Loucy (cell line): ENCODE data around the gene EHMT2.
"Not testable (repeated sequence)": the region's sequence is repeated elsewhere in the genome, so short reads cannot be mapped to it uniquely, and the experiment has no call there.

Experiments used
- H2AFZ ChIP-seq: fragments of 200-600 bp; sonication (generic); 2 replicates; pipeline ENCODE4 v1.6.0; 2016; ENCODE audit warnings: antibody characterized with exemption, mild to moderate bottlenecking, low read length, moderate library complexity
- H3F3A ChIP-seq: fragments of 200-600 bp; 2 replicates; pipeline ENCODE4 v1.6.0; 2016; ENCODE audit warnings: antibody characterized with exemption, low read depth, mild to moderate bottlenecking
- H3K27me3 ChIP-seq: fragments of 200-600 bp; sonication (generic); 2 replicates; pipeline ENCODE4 v1.6.1; 2014; ENCODE audit warnings: low read length, mild to moderate bottlenecking; ENCODE audit not compliant: insufficient read depth, poor library complexity, severe bottlenecking
- H3K36me3 ChIP-seq: fragments of 200-600 bp; sonication (generic); 2 replicates; pipeline ENCODE4 v1.6.1; 2016; ENCODE audit warnings: low read length; ENCODE audit not compliant: insufficient read depth
- H3K4me1 ChIP-seq: fragments of 200-600 bp; sonication (generic); 2 replicates; pipeline ENCODE4 v1.5.1; 2014; ENCODE audit warnings: low read length, mild to moderate bottlenecking; ENCODE audit not compliant: insufficient read depth, poor library complexity, severe bottlenecking
- H3K4me2 ChIP-seq: fragments of 200-600 bp; sonication (generic); 2 replicates; pipeline ENCODE4 v1.6.0; 2014; ENCODE audit warnings: antibody characterized with exemption, low read length, low read depth, mild to moderate bottlenecking; ENCODE audit not compliant: poor library complexity, severe bottlenecking
- H3K4me3 ChIP-seq: fragments of 200-600 bp; sonication (generic); 2 replicates; pipeline ENCODE4 v1.5.1; 2014; ENCODE audit warnings: low read length, mild to moderate bottlenecking, mixed read lengths; ENCODE audit not compliant: poor library complexity, severe bottlenecking
- H3K79me2 ChIP-seq: fragments of 200-600 bp; sonication (generic); 2 replicates; pipeline ENCODE4 v1.6.1; 2014; ENCODE audit warnings: low read length; ENCODE audit not compliant: insufficient read depth
- H3K9ac ChIP-seq: fragments of 200-600 bp; sonication (generic); 2 replicates; pipeline ENCODE4 v1.6.0; 2014; ENCODE audit warnings: mild to moderate bottlenecking, low read depth, low read length, moderate library complexity; ENCODE audit not compliant: poor library complexity, severe bottlenecking
- H3K9me2 ChIP-seq: fragments of 200-600 bp; sonication (generic); replicated peaks from 2 replicates; pipeline ENCODE4 v1.6.1; 2016; ENCODE audit warnings: low read depth, low read length, mixed read lengths
- H3K9me3 ChIP-seq: fragments of 200-600 bp; sonication (generic); 2 replicates; pipeline ENCODE4 v1.6.1; 2014; ENCODE audit warnings: mild to moderate bottlenecking, antibody characterized with exemption, low read length, low read depth; ENCODE audit not compliant: insufficient read depth
- H4K20me1 ChIP-seq: fragments of 200-600 bp; sonication (generic); 2 replicates; pipeline ENCODE4 v1.6.0; 2014; ENCODE audit warnings: antibody characterized with exemption, low read length, mild to moderate bottlenecking; ENCODE audit not compliant: insufficient read depth, poor library complexity, severe bottlenecking
- EZH2phosphoT487 ChIP-seq: fragments of 200-600 bp; IDR thresholded peaks from 2 replicates; pipeline ENCODE4 v1.6.1; 2018; ENCODE audit warnings: antibody characterized with exemption, mild to moderate bottlenecking, moderate library complexity, borderline replicate concordance
- TF ChIP-seq, protein P1 (sequence below): fragments of 200-600 bp; sonication (generic); conservative IDR thresholded peaks from 2 replicates; pipeline ENCODE4 v1.5.1; 2014; ENCODE audit warnings: mild to moderate bottlenecking, antibody characterized with exemption, low read length

The EHMT2 gene

GRCh38 chr6:31844507-31844906 is 53.0 kb downstream of the EHMT2 start:
- peaks cover 19% of the 10 kb centered on the region for H3F3A ChIP-seq

DNA sequence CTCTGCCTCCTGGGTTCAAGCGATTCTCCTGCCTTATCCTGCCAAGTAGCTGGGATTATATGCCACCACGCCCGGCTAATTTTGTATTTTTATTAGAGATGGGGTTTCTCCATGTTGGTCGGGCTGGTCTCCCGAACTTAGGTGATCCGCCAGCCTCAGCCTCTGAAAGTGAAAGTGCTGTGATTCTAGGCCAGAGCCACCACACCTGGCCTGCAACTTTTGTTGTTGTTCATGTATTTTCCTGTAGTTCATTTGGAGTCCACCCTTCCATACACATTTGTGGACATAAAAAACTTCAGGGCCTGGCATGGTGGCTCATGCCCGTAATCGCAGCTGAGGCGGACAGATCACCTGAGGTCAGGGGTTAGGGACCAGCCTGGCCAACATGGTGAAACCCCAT is 55.4 kb downstream of the EHMT2 start:
- no peak for TF ChIP-seq EZH2phosphoT487
- TF ChIP-seq, protein P1, sequence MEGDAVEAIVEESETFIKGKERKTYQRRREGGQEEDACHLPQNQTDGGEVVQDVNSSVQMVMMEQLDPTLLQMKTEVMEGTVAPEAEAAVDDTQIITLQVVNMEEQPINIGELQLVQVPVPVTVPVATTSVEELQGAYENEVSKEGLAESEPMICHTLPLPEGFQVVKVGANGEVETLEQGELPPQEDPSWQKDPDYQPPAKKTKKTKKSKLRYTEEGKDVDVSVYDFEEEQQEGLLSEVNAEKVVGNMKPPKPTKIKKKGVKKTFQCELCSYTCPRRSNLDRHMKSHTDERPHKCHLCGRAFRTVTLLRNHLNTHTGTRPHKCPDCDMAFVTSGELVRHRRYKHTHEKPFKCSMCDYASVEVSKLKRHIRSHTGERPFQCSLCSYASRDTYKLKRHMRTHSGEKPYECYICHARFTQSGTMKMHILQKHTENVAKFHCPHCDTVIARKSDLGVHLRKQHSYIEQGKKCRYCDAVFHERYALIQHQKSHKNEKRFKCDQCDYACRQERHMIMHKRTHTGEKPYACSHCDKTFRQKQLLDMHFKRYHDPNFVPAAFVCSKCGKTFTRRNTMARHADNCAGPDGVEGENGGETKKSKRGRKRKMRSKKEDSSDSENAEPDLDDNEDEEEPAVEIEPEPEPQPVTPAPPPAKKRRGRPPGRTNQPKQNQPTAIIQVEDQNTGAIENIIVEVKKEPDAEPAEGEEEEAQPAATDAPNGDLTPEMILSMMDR: no peak
- Histone ChIP-seq H3K4me1 (peaks cover 20% of the 10 kb centered on the region), H2AFZ (no peak overlapping the region), H3K79me2 (peaks cover 32% of the 10 kb centered on the region), H3K27me3 (no peaks in the 10 kb centered on the region), H3F3A (peaks cover 25% of the 10 kb centered on the region), H4K20me1 (peaks cover 38% of the 10 kb centered on the region), H3K9me3 (no peaks in the 10 kb centered on the region), H3K9ac (no peak overlapping the region), H3K4me2 (no peak overlapping the region), H3K9me2 (no peaks in the 10 kb centered on the region), H3K4me3 (no peak overlapping the region), H3K36me3 (peaks cover 41% of the 10 kb centered on the region)

More at GRCh38 chr6:31844507-31844906, 53.0 kb downstream of the EHMT2 start:
- Histone ChIP-seq H3K79me2 (peaks cover 8% of the 10 kb centered on the region; the same call in 1 of the 2 replicates), H3K4me3 (no peak overlapping the region), H3K4me1 (no peaks in the 10 kb centered on the region), H3K36me3 (peaks cover 17% of the 10 kb centered on the region), H3K27me3 (no peaks in the 10 kb centered on the region), H3K4me2 (no peak overlapping the region), H4K20me1 (peaks cover 14% of the 10 kb centered on the region), H3K9ac (no peak overlapping the region), H2AFZ (no peak overlapping the region), H3K9me2 (no peaks in the 10 kb centered on the region), H3K9me3 (no peaks in the 10 kb centered on the region)
- TF ChIP-seq, protein P1: no peak
- TF ChIP-seq EZH2phosphoT487: no peak

- H3K36me3 ChIP-seq: peaks cover 45% of the 10 kb centered on the region
- not testable (repeated sequence) for H3K9me2 ChIP-seq, H3K4me3 ChIP-seq, H2AFZ ChIP-seq, H3K9ac ChIP-seq, H3K9me3 ChIP-seq, H3K27me3 ChIP-seq
- peak overlapping the region; percentile 100 for H3K4me2 ChIP-seq
- peaks cover 58% of the 10 kb centered on the region for H4K20me1 ChIP-seq
- H3K79me2 ChIP-seq: peaks cover 55% of the 10 kb centered on the region
- H3K4me1 ChIP-seq: peaks cover 34% of the 10 kb centered on the region
- H3F3A ChIP-seq: peaks cover 27% of the 10 kb centered on the region
These were observed 57.7 kb downstream of the EHMT2 start for GRCh38 chr6:31839779-31840126.

- H4K20me1 ChIP-seq: peaks cover 58% of the 10 kb centered on the region
- H2AFZ ChIP-seq: no peak overlapping the region
- H3K4me3 ChIP-seq: peak overlapping the region; percentile 97
- peaks cover 57% of the 10 kb centered on the region for H3K79me2 ChIP-seq
- peak overlapping the region; percentile 31 for H3K9ac ChIP-seq
- H3K36me3 ChIP-seq: peaks cover 45% of the 10 kb centered on the region
- H3K27me3 ChIP-seq: peaks cover 7% of the 10 kb centered on the region
- H3F3A ChIP-seq: peaks cover 27% of the 10 kb centered on the region
- peak overlapping the region; percentile 100 for H3K4me2 ChIP-seq
- TF ChIP-seq EZH2phosphoT487: no peak
- TF ChIP-seq, protein P1: no peak
- no peaks in the 10 kb centered on the region for H3K9me2 ChIP-seq
- no peaks in the 10 kb centered on the region for H3K9me3 ChIP-seq
- H3K4me1 ChIP-seq: peaks cover 34% of the 10 kb centered on the region
These were observed 58.5 kb downstream of the EHMT2 start for GRCh38 chr6:31838968-31839367.

GRCh38 chr6:31838114-31838553 is 59.4 kb downstream of the EHMT2 start:
- Histone ChIP-seq H3K36me3 (peaks cover 45% of the 10 kb centered on the region), H3F3A (peaks cover 27% of the 10 kb centered on the region), H3K4me2 (peak overlapping the region; percentile 100), H4K20me1 (peaks cover 58% of the 10 kb centered on the region), H3K4me1 (peaks cover 34% of the 10 kb centered on the region), H3K79me2 (peaks cover 57% of the 10 kb centered on the region), H3K9ac (peak overlapping the region; percentile 99), H3K4me3 (peak overlapping the region; percentile 97)
- not testable (repeated sequence) for H2AFZ ChIP-seq, H3K27me3 ChIP-seq, H3K9me3 ChIP-seq, H3K9me2 ChIP-seq
